GM18502 (cell line): Measurements from ENCODE around the gene KIAA1586.

ENCODE experiments used
- ATAC-seq: cut with Tn5 transposase; IDR thresholded peaks from one replicate; pipeline ENCODE4 v1.9.1; 2021; ENCODE audit warnings: mild to moderate bottlenecking; ENCODE audit not compliant: unreplicated experiment, poor library complexity

KIAA1586 gene

DNA sequence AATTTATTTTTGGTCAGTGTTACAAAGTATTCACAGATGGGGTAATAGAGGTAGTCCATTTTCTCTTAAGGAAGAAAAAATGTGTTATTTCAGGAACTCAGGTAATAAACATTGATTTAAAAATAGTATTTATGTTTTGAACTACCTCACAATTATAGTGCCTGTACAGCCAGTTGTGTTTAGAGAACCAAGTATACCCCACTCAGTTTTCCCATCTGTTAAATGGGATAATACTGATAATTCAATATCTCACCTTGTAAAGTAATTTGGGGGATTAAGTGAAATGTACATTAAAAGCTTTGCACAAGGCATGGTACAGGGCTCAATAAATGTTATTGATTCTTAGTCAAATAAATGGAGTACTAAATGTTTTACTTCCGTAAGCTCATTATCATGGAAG is 48.2 kb downstream of the KIAA1586 start:
- no peak for ATAC-seq

DNA sequence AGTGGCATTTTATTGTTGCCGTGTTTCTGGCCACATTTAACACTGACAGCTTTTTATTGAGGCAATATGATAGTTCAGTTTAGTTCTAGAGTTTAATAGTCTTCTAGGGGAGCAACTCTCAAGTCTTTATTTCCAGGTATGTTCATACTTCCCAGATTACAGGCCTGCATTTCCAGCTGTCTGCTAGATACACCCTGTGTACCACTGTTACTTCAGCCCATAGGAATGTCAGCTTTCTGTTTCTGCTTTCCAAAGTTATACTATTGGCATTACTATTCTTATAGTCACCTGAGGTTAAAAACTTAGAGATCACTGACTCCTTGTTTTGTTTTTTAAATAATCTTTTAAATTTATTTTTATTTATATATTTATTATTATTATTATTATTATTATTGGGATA is 51.1 kb downstream of the KIAA1586 start:
- ATAC-seq = no peak

DNA sequence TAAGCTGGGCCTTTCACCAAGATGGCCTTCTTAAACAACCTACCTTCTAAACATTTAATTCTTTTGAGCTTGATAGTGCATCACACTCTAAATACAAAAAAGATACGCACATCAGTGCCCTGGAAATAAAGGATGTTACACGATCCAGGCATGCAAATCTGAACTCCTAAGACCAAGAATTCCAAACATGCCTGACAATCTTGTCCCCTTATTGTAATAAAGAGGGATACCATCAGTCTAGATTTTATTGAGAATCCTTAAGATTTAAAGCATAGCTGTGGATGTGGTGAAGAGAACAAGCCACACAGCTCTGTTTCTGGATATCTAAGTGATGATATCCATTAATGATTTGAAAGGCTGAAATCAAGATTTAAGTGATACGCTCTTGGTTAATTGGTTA is 56.5 kb downstream of the KIAA1586 start:
- ATAC-seq = no peak

DNA sequence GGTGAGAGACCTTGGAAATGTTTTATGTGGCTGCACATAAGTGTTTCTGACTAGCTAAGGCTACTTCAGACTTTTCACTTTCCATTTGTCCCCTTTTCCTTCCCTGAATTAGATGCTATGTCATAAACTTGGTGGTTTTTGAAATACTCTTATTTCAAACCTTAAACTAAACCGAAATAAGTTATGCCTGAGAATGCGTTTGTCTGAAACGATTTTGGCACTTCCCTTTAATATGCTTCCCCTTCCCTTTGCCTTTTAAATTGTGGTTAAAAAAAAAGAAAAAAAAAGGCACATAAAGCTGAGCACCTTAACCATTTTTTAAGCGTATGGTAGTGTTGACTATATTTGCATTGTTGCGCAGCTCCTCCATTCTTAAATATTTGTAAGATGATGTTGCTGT is 57.8 kb downstream of the KIAA1586 start:
- no peak for ATAC-seq
